ENCODE measurements around the gene CYSLTR1.
"Not testable (repeated sequence)": the region's sequence is repeated elsewhere in the genome, so short reads cannot be mapped to it uniquely, and the experiment has no call there.

Gene CYSLTR1

DNA sequence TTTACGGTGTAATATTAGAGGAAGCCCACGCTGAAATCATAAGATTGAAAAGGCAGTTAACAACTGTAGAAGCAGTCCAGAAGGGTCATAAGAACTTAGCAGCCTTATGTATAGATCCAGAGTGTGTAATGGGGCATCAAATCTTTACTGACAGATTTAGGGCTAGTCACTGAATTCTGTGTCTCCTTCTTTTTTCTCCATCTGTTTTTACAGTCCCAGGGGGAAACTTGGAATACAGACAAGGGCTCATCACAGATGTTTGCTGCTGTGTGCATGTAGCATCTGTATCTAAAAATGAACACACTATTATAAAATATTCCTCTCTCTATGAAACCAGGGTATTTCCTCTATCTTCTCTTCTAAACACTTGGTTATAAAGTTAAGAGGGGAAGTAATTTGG, 43.9 kb downstream of the CYSLTR1 start:
- in situ Hi-C loops (cut with MboI; ENCODE audit: low pct_unique_long_range_greater_than_20kb, low sequenced_read_pairs, unreplicated experiment), result no loop called here
- DNase-seq (ENCODE audit: low spot score), result no peak
- TF ChIP-seq, protein P1, sequence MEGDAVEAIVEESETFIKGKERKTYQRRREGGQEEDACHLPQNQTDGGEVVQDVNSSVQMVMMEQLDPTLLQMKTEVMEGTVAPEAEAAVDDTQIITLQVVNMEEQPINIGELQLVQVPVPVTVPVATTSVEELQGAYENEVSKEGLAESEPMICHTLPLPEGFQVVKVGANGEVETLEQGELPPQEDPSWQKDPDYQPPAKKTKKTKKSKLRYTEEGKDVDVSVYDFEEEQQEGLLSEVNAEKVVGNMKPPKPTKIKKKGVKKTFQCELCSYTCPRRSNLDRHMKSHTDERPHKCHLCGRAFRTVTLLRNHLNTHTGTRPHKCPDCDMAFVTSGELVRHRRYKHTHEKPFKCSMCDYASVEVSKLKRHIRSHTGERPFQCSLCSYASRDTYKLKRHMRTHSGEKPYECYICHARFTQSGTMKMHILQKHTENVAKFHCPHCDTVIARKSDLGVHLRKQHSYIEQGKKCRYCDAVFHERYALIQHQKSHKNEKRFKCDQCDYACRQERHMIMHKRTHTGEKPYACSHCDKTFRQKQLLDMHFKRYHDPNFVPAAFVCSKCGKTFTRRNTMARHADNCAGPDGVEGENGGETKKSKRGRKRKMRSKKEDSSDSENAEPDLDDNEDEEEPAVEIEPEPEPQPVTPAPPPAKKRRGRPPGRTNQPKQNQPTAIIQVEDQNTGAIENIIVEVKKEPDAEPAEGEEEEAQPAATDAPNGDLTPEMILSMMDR (IDR thresholded peaks at IDR 0.05; ENCODE audit: extremely low read depth, insufficient read depth, missing control alignments), result no peak

GRCh38 chrX:78237127-78237526, 90.3 kb downstream of the CYSLTR1 start:
- in situ Hi-C loops (cut with MboI; ENCODE audit: low pct_unique_long_range_greater_than_20kb, low sequenced_read_pairs, unreplicated experiment), result no loop called here
- TF ChIP-seq, protein P1 (IDR thresholded peaks at IDR 0.05; ENCODE audit: extremely low read depth, insufficient read depth, missing control alignments), result no peak
- DNase-seq (ENCODE audit: low spot score), result no peak

- DNase-seq (ENCODE audit: low spot score); in situ Hi-C loops (cut with MboI; ENCODE audit: low pct_unique_long_range_greater_than_20kb, low sequenced_read_pairs, unreplicated experiment): not testable (repeated sequence)
These were observed 101.4 kb downstream of the CYSLTR1 start for GRCh38 chrX:78226047-78226446.
